Activated T-cell treated with anti-CD3 and anti-CD28 coated beads for 48 hours (primary cell): ENCODE results near the gene SLC8A1.
"Not testable (repeated sequence)": the region's sequence is repeated elsewhere in the genome, so short reads cannot be mapped to it uniquely, and the experiment has no call there.

Experiments used
- DNase-seq: peaks from one replicate; pipeline ENCODE4 v3.0.0-alpha.2; 2020; ENCODE audit warnings: low read depth

The SLC8A1 gene

GRCh38 chr2:40106061-40106460, 345.8 kb downstream of the SLC8A1 start:
- DNase-seq: no peak

- DNase-seq: no peak
These were observed 346.3 kb downstream of the SLC8A1 start for GRCh38 chr2:40105593-40105992.

GRCh38 chr2:40103590-40103989, 348.3 kb downstream of the SLC8A1 start:
- DNase-seq: no peak

GRCh38 chr2:40103163-40103562, 348.7 kb downstream of the SLC8A1 start:
- no peak for DNase-seq

GRCh38 chr2:40102447-40102846, 349.4 kb downstream of the SLC8A1 start:
- no peak for DNase-seq

GRCh38 chr2:40101131-40101575, 350.7 kb downstream of the SLC8A1 start:
- DNase-seq: no peak

- no peak for DNase-seq
These were observed 351.2 kb downstream of the SLC8A1 start for GRCh38 chr2:40100676-40101075.

- DNase-seq: no peak
These were observed 353.0 kb downstream of the SLC8A1 start for GRCh38 chr2:40098786-40099470.

- DNase-seq: no peak
These were observed 354.1 kb downstream of the SLC8A1 start for GRCh38 chr2:40097691-40098385.

- no peak for DNase-seq
These were observed 355.5 kb downstream of the SLC8A1 start for GRCh38 chr2:40096360-40096759.

- DNase-seq: no peak
These were observed 356.9 kb downstream of the SLC8A1 start for GRCh38 chr2:40095000-40095399.

- no peak for DNase-seq
These were observed 357.4 kb downstream of the SLC8A1 start for GRCh38 chr2:40094451-40094850.

GRCh38 chr2:40093021-40093675, 358.7 kb downstream of the SLC8A1 start:
- no peak for DNase-seq

GRCh38 chr2:40090044-40090443, 361.8 kb downstream of the SLC8A1 start:
- no peak for DNase-seq

GRCh38 chr2:40087927-40088326, 364.0 kb downstream of the SLC8A1 start:
- no peak for DNase-seq

- DNase-seq: no peak
These were observed 364.5 kb downstream of the SLC8A1 start for GRCh38 chr2:40087434-40087833.

- DNase-seq: no peak
These were observed 366.1 kb downstream of the SLC8A1 start for GRCh38 chr2:40085786-40086185.

GRCh38 chr2:40073336-40073735, 378.6 kb downstream of the SLC8A1 start:
- not testable (repeated sequence) for DNase-seq

GRCh38 chr2:40072442-40073232, 379.3 kb downstream of the SLC8A1 start:
- no peak for DNase-seq

- no peak for DNase-seq
These were observed 389.5 kb downstream of the SLC8A1 start for GRCh38 chr2:40062381-40062780.

GRCh38 chr2:40049781-40050180, 402.1 kb downstream of the SLC8A1 start:
- no peak for DNase-seq

GRCh38 chr2:40048506-40048905, 403.4 kb downstream of the SLC8A1 start:
- no peak for DNase-seq
